PC-3 (cell line): ENCODE measurements around the gene RARS1. TPM values are rescaled to one million over a fixed set of nuclear protein-coding genes. Genes with fewer than 3 reads are reported as not detected.

ENCODE experiments used
- ATAC-seq: fragments of 200-7000 bp; cut with Tn5 transposase; 2 replicates; pipeline ENCODE4 v1.9.1; 2020; ENCODE audit warnings: mild to moderate bottlenecking, moderate library complexity
- BruUV-seq: library from RNA; stranded (reverse); fragments of 400-500 nt; replicated peaks from 2 replicates; lab custom pipeline; 2021; lab: Mats Ljungman, UMichigan
- CTCF ChIA-PET: fragments of 300-600 bp; sonication (Branson Sonifier 250); formaldehyde crosslinking; loops from one replicate; lab custom pipeline; 2022; ENCODE audit warnings: antibody characterized with exemption; lab: Charles Lee
- POLR2A ChIA-PET: fragments of 300-600 bp; sonication (Branson Sonifier 250); formaldehyde crosslinking; loops from one replicate; lab custom pipeline; 2022; ENCODE audit warnings: antibody characterized with exemption; ENCODE audit not compliant: unreplicated experiment; lab: Charles Lee
- DNase-seq: peaks from one replicate; pipeline ENCODE4 v3.0.0-alpha.2; 2015
- H2AFZ ChIP-seq: fragments of 300-600 bp; sonication (generic); 2 replicates; pipeline ENCODE4 v1.6.0; 2016; ENCODE audit warnings: antibody characterized with exemption, low read length
- H3F3A ChIP-seq: fragments of 300-600 bp; sonication (generic); one replicate; pipeline ENCODE4 v1.6.0; 2017; ENCODE audit warnings: antibody characterized with exemption, low read length, control low read depth, mild to moderate bottlenecking; ENCODE audit not compliant: unreplicated experiment
- H3K27ac ChIP-seq: fragments of 300-600 bp; sonication (generic); 2 replicates; pipeline ENCODE4 v1.5.1; 2016; ENCODE audit warnings: mild to moderate bottlenecking, low read length
- H3K27me3 ChIP-seq: fragments of 300-600 bp; sonication (generic); 2 replicates; pipeline ENCODE4 v1.6.1; 2016; ENCODE audit warnings: low read length, mixed read lengths
- H3K36me3 ChIP-seq: fragments of 300-600 bp; sonication (generic); 2 replicates; pipeline ENCODE4 v1.6.1; 2016; ENCODE audit warnings: low read depth, mixed run types, low read length, mixed read lengths
- H3K4me1 ChIP-seq: fragments of 300-600 bp; sonication (generic); 2 replicates; pipeline ENCODE4 v1.5.1; 2016; ENCODE audit warnings: low read length; ENCODE audit not compliant: insufficient read depth
- H3K4me2 ChIP-seq: fragments of 300-600 bp; sonication (generic); 2 replicates; pipeline ENCODE4 v1.6.0; 2016; ENCODE audit warnings: low read length
- H3K4me3 ChIP-seq: fragments of 300-600 bp; sonication (generic); 2 replicates; pipeline ENCODE4 v1.5.1; 2016; ENCODE audit warnings: mild to moderate bottlenecking, low read length, mixed read lengths
- H3K79me2 ChIP-seq: fragments of 300-600 bp; sonication (generic); 2 replicates; pipeline ENCODE4 v1.6.1; 2017; ENCODE audit warnings: low read length, mixed read lengths
- H3K9ac ChIP-seq: fragments of 300-600 bp; sonication (generic); 2 replicates; pipeline ENCODE4 v1.6.0; 2016; ENCODE audit warnings: mild to moderate bottlenecking, low read length
- H3K9me2 ChIP-seq: fragments of 300-600 bp; sonication (generic); replicated peaks from 2 replicates; pipeline ENCODE4 v1.6.1; 2016; ENCODE audit warnings: mixed run types, low read length, mixed read lengths
- H3K9me3 ChIP-seq: fragments of 300-600 bp; sonication (generic); 2 replicates; pipeline ENCODE4 v1.6.1; 2016; ENCODE audit warnings: low read length, mixed read lengths
- H4K20me1 ChIP-seq: fragments of 300-600 bp; sonication (generic); 2 replicates; pipeline ENCODE4 v1.6.1; 2016; ENCODE audit warnings: low read length, mixed read lengths
- CTCF ChIP-seq: fragments of 300-600 bp; sonication (generic); conservative IDR thresholded peaks from 2 replicates; pipeline ENCODE4 v1.5.1; 2017; ENCODE audit warnings: antibody characterized with exemption, low read depth, mild to moderate bottlenecking, low read length
- EZH2 ChIP-seq: fragments of 300-600 bp; sonication (generic); IDR thresholded peaks from one replicate; pipeline ENCODE4 v1.6.1; 2017; ENCODE audit warnings: antibody characterized with exemption, mild to moderate bottlenecking, low read length; ENCODE audit not compliant: unreplicated experiment
- EZH2phosphoT487 ChIP-seq: fragments of 300-600 bp; sonication (generic); IDR thresholded peaks from 2 replicates; pipeline ENCODE4 v1.6.1; 2018; ENCODE audit warnings: mild to moderate bottlenecking, antibody characterized with exemption, low read length, borderline replicate concordance
- intact Hi-C: fragments of 100-400 bp; cut with micrococcal nuclease; formaldehyde crosslinking; loops from 2 replicates; pipeline ENCODE4 v1.9.0; 2023
- total RNA-seq: library from RNA; depleted of rRNA; stranded (reverse); fragments of >200 nt; gene quantifications from 2 replicates; pipeline ENCODE4 v1.2.3, GENCODE V29; 2014

The RARS1 gene
- total RNA-seq, 1 experiment from 2014 or later: 78.1 TPM

GRCh38 chr5:168463081-168463480, 23.2 kb upstream of the RARS1 start:
- H3K4me2 ChIP-seq: no peak overlapping the region
- no peaks in the 10 kb centered on the region for H3K4me1 ChIP-seq
- POLR2A ChIA-PET: no interaction called here
- H3F3A ChIP-seq: no peaks in the 10 kb centered on the region
- H3K9ac ChIP-seq: no peak overlapping the region
- H3K79me2 ChIP-seq: no peaks in the 10 kb centered on the region
- no peak for DNase-seq
- no peaks in the 10 kb centered on the region for H4K20me1 ChIP-seq
- CTCF ChIA-PET: no interaction called here
- H3K36me3 ChIP-seq: peaks cover 9% of the 10 kb centered on the region
- TF ChIP-seq EZH2 (no peak), CTCF (no peak), EZH2phosphoT487 (no peak)
- H3K9me3 ChIP-seq: no peaks in the 10 kb centered on the region
- intact Hi-C loops: no loop called here
- no peak for ATAC-seq
- H3K4me3 ChIP-seq: no peak overlapping the region
- no peak overlapping the region for H2AFZ ChIP-seq
- H3K27me3 ChIP-seq: no peaks in the 10 kb centered on the region
- BruUV-seq: no TSS peak
- no peaks in the 10 kb centered on the region for H3K9me2 ChIP-seq
- no peak overlapping the region for H3K27ac ChIP-seq

- DNase-seq (no peak), ATAC-seq (no peak)
- Histone ChIP-seq H3K27ac (no peak overlapping the region), H3K9me2 (no peaks in the 10 kb centered on the region), H4K20me1 (no peaks in the 10 kb centered on the region), H3K4me2 (no peak overlapping the region), H3K27me3 (no peaks in the 10 kb centered on the region), H3K36me3 (peaks cover 7% of the 10 kb centered on the region; the same call in 1 of the 2 replicates), H2AFZ (no peak overlapping the region), H3K79me2 (no peaks in the 10 kb centered on the region), H3K9me3 (no peaks in the 10 kb centered on the region), H3K4me3 (no peak overlapping the region), H3K9ac (no peak overlapping the region), H3F3A (no peaks in the 10 kb centered on the region), H3K4me1 (no peaks in the 10 kb centered on the region)
- ChIA-PET CTCF (no interaction called here), POLR2A (no interaction called here)
- TF ChIP-seq CTCF (no peak), EZH2 (no peak), EZH2phosphoT487 (no peak)
- BruUV-seq: no TSS peak
- intact Hi-C loops: no loop called here
Measured at GRCh38 chr5:168464214-168464613, 22.1 kb upstream of the RARS1 start.

GRCh38 chr5:168464641-168465040, 21.6 kb upstream of the RARS1 start:
- no peaks in the 10 kb centered on the region for H3K9me3 ChIP-seq
- ChIA-PET CTCF (no interaction called here), POLR2A (no interaction called here)
- ATAC-seq: no peak
- no peaks in the 10 kb centered on the region for H3K27me3 ChIP-seq
- no peak for TF ChIP-seq EZH2phosphoT487
- TF ChIP-seq CTCF: no peak
- no peak for TF ChIP-seq EZH2
- no peak overlapping the region for H2AFZ ChIP-seq
- no peak for DNase-seq
- no peak overlapping the region for H3K4me3 ChIP-seq
- intact Hi-C loops: no loop called here
- no peaks in the 10 kb centered on the region for H3F3A ChIP-seq
- H3K27ac ChIP-seq: no peak overlapping the region
- no peaks in the 10 kb centered on the region for H3K79me2 ChIP-seq
- BruUV-seq: no TSS peak
- H4K20me1 ChIP-seq: no peaks in the 10 kb centered on the region
- H3K36me3 ChIP-seq: peaks cover 7% of the 10 kb centered on the region; the same call in 1 of the 2 replicates
- no peak overlapping the region for H3K9ac ChIP-seq
- no peaks in the 10 kb centered on the region for H3K9me2 ChIP-seq
- H3K4me2 ChIP-seq: no peak overlapping the region
- no peaks in the 10 kb centered on the region for H3K4me1 ChIP-seq
